Measurements from ENCODE around the gene EHMT1. TPM values are rescaled to one million over a fixed set of nuclear protein-coding genes. Genes with fewer than 3 reads are reported as not detected.

Gene EHMT1
- total RNA-seq, 1 donor from 2014 or later = 68.3 TPM

GRCh38 chr9:137647096-137647714 lies 28.4 kb downstream of the EHMT1 start:
- DNase-seq = no peak

GRCh38 chr9:137648396-137648795 lies 29.6 kb downstream of the EHMT1 start:
- no peak for DNase-seq

- no peak for DNase-seq
Observed at GRCh38 chr9:137649553-137649952, 30.7 kb downstream of the EHMT1 start.

GRCh38 chr9:137650259-137650658 lies 31.5 kb downstream of the EHMT1 start:
- DNase-seq = no peak

DNA sequence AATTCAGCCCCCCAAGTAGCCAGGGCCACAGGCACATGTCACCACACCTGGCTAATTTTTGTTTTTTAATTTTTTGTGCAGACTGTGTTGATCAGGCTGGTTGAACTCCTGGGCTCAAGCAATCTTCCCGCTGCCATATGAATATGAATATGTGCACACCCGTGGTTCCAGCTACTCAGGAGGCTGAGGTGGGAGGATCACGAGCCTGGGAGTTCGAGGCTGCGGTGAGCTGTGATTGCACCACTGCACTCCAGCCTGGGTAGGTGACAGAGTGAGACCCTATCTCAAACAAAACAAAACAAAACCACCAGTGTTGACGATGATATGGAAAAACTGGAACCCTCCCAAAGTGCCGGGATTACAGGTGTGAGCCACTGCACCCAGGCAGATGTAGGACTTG lies 32.0 kb downstream of the EHMT1 start:
- no peak for DNase-seq

- no peak for DNase-seq
Observed at GRCh38 chr9:137656416-137656815, 37.6 kb downstream of the EHMT1 start.

- no peak for DNase-seq
Observed at GRCh38 chr9:137657606-137658005, 38.8 kb downstream of the EHMT1 start.

DNA sequence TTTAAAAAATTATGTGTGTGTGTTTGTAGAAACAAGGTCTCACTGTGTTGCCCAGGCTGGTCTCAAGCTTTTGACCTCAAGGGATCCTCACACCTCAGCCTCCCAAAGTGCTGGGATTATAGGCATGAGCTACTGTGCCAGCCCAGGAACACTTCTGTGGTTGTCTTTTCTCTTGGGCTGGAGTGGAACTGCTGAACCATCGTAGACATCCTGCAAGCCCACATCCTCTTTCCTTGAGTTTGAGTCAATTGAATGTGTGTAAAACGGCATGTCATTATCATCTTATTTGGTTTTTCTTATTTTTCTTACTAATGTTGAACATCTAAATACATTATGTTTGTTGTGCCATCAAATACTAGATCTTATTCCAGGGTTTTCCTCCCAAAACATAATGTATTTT lies 40.0 kb downstream of the EHMT1 start:
- no peak for DNase-seq

- no peak for DNase-seq
Observed at GRCh38 chr9:137660144-137660543, 41.3 kb downstream of the EHMT1 start.

DNA sequence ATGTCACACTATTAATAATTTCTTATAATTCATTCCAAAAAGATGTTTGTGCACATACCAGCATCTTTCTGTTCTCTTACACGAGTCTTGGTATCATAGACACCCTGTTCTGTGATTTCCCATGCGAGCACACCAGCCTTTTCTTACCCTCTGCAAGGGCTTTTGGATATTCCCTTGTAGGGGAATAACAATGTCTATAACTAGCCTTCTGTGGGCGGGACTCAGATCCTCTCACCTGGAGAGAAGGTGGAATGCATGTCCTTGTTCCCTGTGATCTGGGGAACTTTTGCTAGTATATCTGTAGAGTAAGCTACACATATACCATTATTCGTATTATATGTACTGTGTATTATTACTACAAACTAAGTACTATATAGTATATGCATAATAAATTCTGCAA lies 44.8 kb downstream of the EHMT1 start:
- DNase-seq = no peak

DNA sequence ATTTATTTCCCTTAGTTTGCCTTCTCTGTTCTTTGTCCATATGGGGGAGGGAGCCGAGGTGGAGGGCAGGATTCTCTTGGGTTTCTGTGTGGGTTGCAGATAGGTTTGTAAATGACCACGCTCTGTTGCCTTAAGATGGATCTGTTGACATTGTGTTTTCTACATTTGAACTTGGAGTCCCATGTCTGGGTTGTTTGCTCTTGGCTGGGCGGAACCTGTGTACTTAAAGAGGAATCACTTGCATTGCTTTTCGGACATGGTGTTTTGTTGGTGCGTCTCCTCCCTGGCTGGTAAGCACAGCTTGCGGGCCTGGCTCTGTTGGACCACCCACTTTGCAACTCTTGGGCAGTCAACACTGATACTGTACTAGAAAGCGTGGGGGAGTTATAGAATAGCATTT lies 45.9 kb downstream of the EHMT1 start:
- no peak for DNase-seq

DNA sequence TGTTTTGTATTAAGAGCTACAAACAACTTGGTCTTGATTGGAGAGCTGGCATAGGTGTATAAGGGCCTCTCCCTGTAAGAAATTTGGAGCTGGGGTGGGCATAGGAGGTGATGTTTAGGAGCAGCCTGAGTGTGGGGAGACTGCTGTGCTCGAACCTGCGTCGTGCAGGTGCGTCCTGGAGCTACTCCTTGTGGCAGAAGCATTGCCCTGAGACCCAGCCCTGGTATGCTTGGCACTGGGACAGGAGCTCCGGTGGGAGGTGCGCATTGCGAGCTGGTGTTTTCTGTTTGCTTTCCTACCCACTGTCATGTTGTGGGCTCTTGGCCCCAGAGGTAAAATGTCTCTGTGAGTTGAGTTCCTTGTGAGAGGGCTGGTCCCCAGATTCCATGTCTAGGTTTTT lies 46.4 kb downstream of the EHMT1 start:
- DNase-seq = no peak

- DNase-seq = peak; percentile 62
Observed at GRCh38 chr9:137665697-137666512, 47.1 kb downstream of the EHMT1 start.

DNA sequence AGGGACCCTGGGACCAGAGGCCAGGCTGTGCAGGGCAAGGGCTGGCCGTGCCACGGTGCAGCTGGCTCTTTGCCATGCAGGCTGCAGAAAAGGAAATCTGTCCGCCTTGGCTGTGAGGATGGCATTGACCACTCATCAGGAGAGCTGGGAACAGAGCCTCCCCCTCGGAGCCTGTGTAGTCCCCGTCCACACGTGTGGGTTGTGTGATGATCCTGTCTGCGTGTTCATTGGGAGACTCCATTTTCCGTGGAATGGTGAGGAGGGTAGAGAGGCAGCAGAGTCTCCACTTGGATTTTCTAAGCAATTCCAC lies 47.7 kb downstream of the EHMT1 start:
- DNase-seq = no peak

- no peak for DNase-seq
Observed at GRCh38 chr9:137666955-137667670, 48.3 kb downstream of the EHMT1 start.

DNA sequence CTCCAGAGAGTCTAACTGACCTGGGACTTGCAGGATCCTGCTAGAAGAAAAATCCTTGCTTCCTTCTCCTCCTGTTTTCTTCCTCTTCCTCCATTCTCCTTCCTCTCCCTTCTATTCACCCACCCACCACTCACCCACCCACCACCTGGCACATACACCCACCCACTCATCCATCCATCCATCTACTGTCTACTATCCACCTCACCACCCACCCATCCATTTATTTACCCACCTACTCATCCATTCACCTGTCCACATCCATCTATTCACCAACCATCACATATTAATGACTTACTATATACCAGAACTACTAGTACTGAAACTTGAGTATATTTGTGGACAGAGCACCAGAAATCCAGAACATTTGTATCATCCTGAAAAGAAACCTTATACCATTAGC lies 49.4 kb downstream of the EHMT1 start:
- DNase-seq = no peak

DNA sequence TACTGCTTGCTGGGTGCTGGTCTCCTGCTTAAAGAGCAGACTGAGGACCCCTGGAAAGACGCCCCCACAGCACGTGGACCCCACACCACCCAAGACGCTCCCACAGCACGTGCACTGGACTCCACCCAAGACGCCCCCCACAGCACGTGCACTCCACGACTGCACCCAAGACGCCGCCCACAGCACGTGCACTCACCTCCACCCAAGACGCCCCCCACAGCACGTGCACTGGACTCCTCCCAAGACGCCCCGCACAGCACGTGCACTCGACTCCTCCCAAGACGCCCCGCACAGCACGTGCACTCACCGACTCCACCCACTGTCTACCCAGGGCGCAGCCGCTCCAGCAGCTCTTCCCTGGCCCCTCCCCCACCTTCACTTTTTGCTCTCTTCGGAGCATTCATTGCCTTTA lies 50.5 kb downstream of the EHMT1 start:
- no peak for DNase-seq

DNA sequence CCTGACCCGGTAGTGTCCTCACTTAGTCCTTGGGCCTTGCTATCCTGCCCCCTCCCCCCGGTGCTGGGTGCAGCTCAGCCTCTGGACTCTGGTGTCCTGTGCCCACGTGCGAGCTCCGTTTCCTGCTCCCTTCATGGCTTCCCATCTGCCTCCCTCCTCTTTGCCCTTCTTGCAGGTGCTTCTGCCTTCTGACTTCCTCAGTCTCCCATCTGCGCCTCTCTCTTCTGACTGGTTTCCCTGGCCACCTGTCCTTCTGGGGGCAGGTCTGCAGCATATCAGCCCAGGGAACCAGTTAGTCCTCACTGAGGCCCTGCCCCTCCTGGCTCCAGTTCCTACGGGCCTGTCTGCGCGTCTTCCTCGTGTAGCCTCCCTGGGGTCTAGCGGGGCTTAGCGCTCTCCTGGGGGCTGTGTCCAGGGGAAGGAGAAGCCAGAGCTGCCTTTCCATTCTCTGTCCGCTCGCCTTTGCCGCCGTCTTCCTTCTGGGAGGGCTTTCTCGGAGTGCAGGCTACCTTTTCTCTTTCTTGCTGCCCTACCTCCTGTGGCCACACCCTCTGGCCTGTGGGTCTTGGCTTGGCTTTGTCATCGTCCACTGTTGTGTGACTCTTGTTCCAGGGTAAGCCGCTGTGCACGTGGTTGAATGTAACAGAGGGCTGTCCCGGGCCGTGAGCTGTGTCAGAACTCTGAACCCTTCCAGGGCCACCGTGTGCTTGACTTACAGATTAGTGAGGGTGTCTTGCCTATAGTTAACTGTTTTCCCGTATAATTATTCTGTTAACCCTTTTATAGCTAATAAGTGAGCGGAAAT lies 51.8 kb downstream of the EHMT1 start:
- DNase-seq = no peak

DNA sequence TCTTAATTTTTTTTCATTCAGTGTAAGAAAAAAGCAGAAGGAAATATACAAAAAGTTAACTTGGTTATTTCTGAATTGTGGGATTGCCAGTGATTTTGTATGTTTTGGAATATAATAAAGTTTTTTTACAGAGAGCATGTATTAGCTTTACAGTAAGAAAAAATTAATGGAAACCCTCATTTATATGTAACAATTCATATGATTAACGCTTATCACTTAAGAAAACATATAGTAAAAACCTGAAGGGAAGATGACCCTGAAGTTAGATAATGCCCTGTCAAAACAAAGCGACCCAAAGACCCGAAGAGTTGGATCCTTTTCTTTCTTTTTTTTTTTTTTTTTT lies 52.4 kb downstream of the EHMT1 start:
- no peak for DNase-seq

- no peak for DNase-seq
Observed at GRCh38 chr9:137671721-137672120, 52.9 kb downstream of the EHMT1 start.

DNA sequence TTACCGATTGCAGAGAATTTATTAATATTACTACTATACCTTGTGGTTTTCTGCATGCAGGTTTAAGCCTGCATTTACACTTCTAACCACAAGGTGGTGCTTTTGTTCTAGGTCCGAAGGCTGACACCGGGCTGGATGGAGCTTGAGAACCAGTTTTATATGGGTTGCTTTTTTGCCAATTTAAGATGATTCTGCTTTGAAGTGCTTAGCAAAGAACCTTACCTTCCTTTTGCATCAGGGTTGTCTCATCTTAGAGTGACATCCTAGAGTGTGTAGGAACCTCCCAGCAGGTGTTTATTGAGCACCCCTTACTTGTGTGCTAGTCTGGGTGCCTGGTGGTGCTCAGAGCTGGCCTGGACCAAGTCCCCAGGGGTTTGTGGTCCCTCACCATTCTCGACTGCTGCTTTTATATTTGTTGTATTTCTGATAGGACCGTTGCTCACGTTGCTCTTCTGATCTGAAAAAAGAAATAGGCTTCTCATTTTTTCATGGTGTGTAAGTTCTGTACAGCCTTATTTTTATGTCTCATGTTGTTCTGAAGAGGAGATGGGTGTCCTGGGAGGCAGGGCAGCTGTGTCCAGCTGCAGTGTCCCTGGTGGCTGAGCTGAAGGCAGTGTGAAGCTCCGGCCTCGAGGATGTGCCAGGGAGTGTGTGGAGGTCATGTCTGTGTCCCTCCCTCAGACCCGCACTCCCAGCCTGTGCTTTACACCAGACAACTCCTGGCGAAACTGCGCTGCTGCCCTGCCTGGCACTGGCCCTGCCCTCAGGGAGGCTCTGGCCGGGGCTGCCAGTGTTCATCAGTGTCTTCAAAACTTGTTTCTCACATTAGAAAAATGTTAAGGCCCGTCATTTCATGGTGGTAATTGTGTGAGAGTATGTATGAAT lies 54.3 kb downstream of the EHMT1 start:
- peak; percentile 20 for DNase-seq

DNA sequence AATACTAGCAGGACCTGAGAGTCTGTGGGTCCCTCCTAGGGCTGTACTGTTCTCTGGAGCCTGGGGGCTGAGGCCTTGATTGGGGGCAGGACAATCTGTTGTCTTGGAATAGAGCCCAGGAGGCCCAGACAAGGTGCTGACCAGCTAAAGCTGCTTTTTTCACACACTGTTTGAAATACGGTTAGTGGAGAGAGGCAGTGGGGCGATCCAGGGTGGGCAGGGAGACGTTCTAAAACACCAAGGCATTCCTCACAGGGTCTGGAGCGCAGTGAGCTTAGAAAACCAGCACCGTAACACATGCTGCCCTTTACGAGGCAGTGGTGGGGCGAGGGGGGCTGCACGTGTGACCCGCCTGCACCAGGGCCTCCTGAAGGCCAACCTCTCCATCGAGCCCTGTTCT lies 55.1 kb downstream of the EHMT1 start:
- no peak for DNase-seq
